GM20000 (cell line): ENCODE results near the gene INSRR.

Experiments used
- DNase-seq: peaks from one replicate; pipeline ENCODE4 v3.0.0; 2012; ENCODE audit warnings: low spot score
- CTCF ChIP-seq: IDR thresholded peaks from 2 replicates; pipeline ENCODE4 v1.5.1; 2012; ENCODE audit warnings: mild to moderate bottlenecking, control low read depth; ENCODE audit errors: extremely low read depth, missing control alignments

INSRR gene

DNA sequence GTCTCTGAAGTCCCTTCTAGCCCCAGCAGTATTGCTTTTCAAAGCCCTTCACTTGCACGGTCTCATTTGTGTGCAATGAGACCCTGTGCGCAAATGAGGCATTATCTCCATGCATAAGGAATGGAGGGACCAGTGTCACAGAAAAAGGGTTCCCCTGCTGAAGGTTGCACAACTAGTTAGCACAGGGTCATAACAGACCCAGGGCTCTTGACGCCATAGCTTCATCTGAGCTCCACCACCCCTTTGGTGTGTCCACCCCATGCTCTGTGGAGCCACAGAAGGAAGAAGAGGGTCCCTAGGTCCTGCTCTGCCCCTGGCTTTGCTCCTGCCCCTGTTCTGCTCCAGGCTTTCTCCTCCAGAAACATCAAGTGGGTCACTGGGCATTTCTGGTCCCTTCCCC, 54.9 kb downstream of the INSRR start:
- TF ChIP-seq CTCF, result no peak
- DNase-seq, result no peak

DNA sequence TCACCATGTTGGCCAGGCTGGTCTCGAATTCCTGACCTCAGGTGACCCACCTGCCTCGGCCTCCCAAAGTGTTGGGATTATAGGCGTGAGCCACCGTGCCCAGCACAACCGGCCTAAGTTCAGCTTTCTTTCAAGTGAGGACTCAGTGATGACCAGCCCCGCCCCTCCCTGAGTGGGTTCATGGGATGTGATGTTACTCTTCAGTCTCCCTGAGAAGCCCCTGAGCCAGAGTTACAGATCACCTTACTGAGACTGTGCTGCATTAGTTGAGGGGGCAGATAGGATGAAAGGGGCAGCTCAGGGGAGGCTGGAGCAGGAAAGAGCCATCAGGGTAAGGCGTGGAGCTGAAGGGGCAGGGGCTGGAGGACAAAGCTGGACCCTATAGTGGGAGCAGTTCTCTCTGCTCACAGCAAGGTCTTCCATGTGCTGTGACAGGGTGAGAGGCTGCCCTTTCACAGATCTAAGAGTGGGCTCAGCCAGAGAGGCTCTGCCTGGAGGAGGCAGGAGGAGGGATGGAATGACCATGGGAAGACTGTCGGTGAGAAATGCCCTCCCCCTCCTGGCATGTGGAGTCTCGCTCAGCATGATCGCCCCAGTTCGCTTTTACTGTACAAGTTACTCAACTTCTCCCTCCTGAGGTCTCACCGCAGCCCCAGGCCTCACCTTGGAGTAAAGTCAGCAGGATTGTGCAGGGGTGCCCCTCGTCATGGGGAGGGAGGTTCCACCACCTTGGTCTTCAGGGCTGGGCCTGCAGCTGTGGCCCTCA, 55.6 kb downstream of the INSRR start:
- no peak for TF ChIP-seq CTCF
- DNase-seq, result no peak

- no peak for DNase-seq
- TF ChIP-seq CTCF, result no peak
Measured at GRCh38 chr1:156802421-156802935, 56.4 kb downstream of the INSRR start.

DNA sequence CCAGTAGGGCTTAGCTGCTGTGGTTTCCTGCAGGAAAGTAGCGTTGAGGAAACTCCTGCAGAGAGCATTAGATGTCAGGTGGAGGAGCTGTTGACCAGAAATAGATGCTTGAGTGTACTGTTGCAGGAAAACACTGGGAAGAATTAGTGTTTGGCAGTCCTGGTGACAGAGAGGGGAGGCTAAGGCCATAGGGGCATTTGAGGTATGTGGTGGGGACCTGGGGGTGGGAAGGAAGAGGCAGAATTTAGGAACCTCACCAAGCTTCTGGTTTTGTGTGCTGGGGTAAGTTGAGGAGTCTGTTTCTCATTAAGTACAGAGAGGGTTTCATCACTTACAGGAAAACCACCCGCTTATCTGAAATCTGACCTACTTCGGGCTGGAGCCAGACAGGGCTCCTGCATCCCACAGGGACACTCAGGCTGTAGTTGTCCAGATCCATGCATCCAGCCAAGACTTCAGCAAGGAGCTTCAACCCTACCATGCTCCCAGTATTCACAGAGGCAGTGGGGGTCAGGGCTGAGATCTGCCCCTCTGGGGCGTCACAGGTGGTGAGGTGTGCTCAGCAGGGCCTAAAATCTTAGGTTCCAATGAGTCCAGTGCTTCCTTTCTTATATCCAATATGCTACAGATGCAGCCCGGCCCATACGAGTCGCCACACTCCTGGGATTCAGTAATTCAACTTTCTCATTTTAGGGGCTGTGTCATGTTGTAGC, 57.4 kb downstream of the INSRR start:
- DNase-seq, result no peak

DNA sequence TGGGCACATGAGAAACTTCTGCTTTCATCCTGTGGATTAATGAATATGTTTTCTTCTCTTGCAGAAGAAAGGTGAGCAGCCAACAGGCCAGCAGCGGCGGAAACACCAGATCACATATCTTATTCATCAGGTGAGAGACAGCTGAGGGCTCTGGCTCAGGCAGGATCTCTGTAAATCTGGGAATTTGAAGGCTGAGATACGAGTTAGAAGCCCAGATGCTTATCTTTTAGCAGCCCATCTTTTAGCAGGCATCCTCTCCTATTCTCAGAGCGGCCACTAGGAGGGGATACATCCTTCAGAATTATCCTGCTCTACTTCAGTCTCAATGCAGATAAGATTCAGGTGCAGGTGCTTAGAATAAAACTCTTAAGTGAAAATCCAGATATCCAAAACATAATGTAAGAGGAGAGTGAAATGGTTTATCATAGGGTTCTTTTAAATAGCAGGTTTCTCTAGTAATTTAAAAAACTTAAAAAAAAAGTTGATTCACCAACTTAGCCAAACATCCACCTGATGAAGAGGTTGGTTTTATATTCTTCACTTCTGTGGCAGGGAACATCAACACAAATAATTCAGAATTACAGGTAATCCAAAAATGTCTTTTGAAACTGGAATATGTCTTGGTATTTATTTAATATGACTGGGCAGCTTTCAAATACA, 61.6 kb downstream of the INSRR start:
- TF ChIP-seq CTCF, result peak; percentile 63
- peak; percentile 63 for DNase-seq

More for the DNA sequence above, 57.4 kb downstream of the INSRR start:
- TF ChIP-seq CTCF, result no peak

DNA sequence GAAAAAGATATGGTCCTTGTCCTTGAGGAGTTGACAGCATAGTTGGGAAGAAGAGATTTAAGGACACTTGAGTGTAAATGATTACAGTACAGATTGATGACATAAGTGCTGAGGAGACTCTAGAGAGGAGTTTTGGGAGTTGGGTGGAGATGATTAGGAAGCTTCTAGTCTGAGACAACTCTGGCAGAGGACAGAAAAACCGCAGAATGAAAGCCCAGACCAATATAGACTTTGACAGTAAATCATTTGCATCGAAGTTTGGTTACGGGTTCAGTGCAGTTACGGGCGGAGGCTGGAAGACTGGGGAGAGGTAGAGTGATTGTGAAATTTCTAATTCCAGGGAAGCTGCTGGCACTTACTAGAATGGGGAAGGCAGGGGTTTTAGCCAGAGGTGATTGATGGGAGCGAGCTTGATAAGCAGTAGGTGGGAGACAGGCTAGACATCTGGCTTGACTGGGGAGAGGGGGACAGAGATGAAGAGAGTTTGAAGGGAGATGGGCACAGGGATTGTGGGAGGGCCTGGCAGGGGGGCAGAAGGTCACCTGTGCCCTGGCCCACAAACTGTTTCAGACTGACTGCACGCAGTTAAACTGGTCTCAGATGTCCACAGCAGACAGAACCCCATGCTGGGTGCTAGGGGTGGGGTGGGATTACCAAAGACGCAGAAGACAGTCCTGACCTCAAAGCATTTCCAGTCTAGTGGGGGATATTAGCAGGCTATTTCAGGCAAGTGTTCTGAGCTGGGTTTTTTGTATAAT, 62.4 kb downstream of the INSRR start:
- no peak for DNase-seq
- no peak for TF ChIP-seq CTCF

DNA sequence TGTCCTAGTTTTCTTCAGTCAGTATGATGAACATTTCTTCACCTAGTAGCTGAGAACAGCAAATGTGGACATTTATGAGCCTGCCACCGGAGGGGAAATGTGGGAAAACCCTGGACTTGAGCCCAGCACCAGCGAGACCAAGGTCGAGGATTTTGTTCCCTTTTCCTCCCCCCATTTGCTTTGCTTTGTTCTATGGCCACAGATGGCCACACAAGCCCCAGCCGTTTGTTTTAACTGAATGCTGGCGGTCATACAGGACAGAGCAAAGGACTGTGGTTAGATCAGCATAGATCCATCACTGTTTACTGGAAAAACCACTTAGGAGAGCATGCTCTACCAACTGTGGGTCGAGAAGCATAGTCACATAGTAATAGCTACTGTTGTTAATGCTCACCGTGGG, 63.1 kb downstream of the INSRR start:
- no peak for TF ChIP-seq CTCF
- DNase-seq, result no peak
